Colon (tissue), 2 donors: ENCODE data around the gene ITPKB.

Experiments used
- FAIRE-seq: peaks from 2 replicates; lab custom pipeline; 2012; peaks lifted over from hg19 to GRCh38; lab: Jason Lieb, UNC
- donor health status: control.
- donor health status: control.

ITPKB gene

GRCh38 chr1:226685196-226685820 is 53.8 kb downstream of the ITPKB start:
- FAIRE-seq, result no peak

GRCh38 chr1:226684026-226684425 is 55.1 kb downstream of the ITPKB start:
- no peak for FAIRE-seq

GRCh38 chr1:226682871-226683814 is 55.9 kb downstream of the ITPKB start:
- FAIRE-seq, result no peak

GRCh38 chr1:226681652-226682493 is 57.2 kb downstream of the ITPKB start:
- no peak for FAIRE-seq

- FAIRE-seq, result no peak
Measured at GRCh38 chr1:226680653-226681052, 58.4 kb downstream of the ITPKB start.

- no peak for FAIRE-seq
Measured at GRCh38 chr1:226679853-226680516, 59.1 kb downstream of the ITPKB start.

GRCh38 chr1:226679262-226679661 is 59.8 kb downstream of the ITPKB start:
- no peak for FAIRE-seq

- FAIRE-seq, result no peak
Measured at GRCh38 chr1:226678701-226679100, 60.4 kb downstream of the ITPKB start.

- FAIRE-seq, result no peak
Measured at GRCh38 chr1:226678251-226678650, 60.8 kb downstream of the ITPKB start.

- FAIRE-seq, result no peak
Measured at GRCh38 chr1:226677027-226678020, 61.8 kb downstream of the ITPKB start.

- no peak for FAIRE-seq
Measured at GRCh38 chr1:226676381-226676780, 62.7 kb downstream of the ITPKB start.

GRCh38 chr1:226675715-226676357 is 63.2 kb downstream of the ITPKB start:
- no peak for FAIRE-seq

GRCh38 chr1:226674892-226675714 is 64.0 kb downstream of the ITPKB start:
- no peak for FAIRE-seq

- FAIRE-seq, result no peak
Measured at GRCh38 chr1:226672339-226672762, 66.7 kb downstream of the ITPKB start.

GRCh38 chr1:226671277-226671676 is 67.8 kb downstream of the ITPKB start:
- FAIRE-seq, result no peak

GRCh38 chr1:226670073-226670472 is 69.0 kb downstream of the ITPKB start:
- no peak for FAIRE-seq

GRCh38 chr1:226668173-226668560 is 70.9 kb downstream of the ITPKB start:
- no peak for FAIRE-seq

GRCh38 chr1:226666692-226667091 is 72.4 kb downstream of the ITPKB start:
- no peak for FAIRE-seq

- no peak for FAIRE-seq
Measured at GRCh38 chr1:226666164-226666506, 72.9 kb downstream of the ITPKB start.
